ENCODE results near the gene MAPK4.
"Not testable (repeated sequence)": the region's sequence is repeated elsewhere in the genome, so short reads cannot be mapped to it uniquely, and the experiment has no call there.

Gene MAPK4

DNA sequence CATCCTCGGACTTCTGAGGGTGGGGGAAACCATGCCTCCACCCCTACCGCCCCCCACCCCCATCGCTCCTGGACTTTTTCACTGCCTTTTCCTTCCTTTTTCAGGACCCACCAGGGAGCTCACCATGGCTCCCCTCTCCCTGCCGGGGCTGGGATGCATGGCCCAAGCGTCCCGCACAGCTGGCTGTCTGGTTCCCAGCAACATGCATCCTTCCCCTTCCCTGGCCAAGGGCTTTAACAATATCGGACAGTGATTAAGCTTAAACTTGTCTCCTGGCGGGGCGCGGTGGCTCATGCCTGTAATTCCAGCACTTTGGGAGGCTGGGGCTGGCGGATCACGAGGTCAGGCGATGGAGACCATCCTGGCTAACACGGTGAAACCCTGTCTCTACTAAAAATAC, 215.8 kb downstream of the MAPK4 start:
- DNase-seq, result no peak

DNA sequence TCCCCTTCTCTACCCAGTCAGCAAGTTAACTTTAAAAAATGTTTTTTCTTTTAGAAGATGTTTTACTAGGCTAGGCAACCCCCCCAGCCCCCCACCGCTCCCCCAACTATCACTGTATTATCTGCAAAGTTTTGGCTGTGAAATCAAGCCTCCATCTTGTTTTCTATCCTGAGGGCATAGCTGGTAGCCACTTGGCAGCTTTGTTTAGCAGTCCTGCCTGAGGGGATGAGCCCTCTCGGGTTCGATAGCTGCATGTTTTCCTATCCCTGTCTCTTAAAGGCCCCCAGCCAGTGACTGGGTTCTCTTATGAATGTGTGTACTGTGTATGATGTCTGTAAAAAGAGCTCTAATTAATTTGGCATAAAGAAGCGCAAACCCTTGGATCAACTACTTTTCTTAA, 216.5 kb downstream of the MAPK4 start:
- DNase-seq, result no peak

DNA sequence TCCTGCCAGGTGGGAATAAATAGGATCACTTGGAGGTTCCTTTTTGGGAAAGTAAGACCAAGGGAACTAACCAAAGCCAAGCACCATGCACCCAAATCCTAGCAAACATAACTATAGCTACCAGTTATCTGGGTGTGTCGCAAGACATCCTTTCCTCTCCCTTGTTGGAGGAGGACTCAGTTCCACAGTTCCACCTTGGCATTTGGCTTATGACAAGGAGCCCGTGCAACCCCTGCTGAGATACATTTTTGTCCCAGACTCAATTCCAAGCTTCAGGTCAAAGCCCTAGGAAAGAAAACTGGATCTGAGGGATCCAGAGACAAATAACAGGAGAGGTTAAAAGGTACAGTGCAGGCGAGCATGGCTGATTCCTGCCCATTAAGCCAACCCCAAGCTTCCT, 219.1 kb downstream of the MAPK4 start:
- DNase-seq, result not testable (repeated sequence)

Measured in activated gamma-delta T cell (primary cell).